ENCODE measurements around the gene CENPN. TPM values are rescaled to one million over a fixed set of nuclear protein-coding genes. Genes with fewer than 3 reads are reported as not detected.

Gene CENPN
- total and polyA plus RNA-seq, 2 of the 8 experiments (the other 6 are each of a cell fraction or from before 2014, with no cell fraction given) = 32.8 to 67.0 TPM

- no peak for DNase-seq (ENCODE audit: low read depth in 1 of 2, low spot score in 2 of 2)
- H3K14ac ChIP-seq (ENCODE audit: insufficient read length) = no peak overlapping the region
- no peak overlapping the region for H3K27ac ChIP-seq (ENCODE audit: low read depth, low read length)
- WGBS, 2 experiments (ENCODE audit: extremely low coverage in 1 of 2, insufficient coverage in 1 of 2, insufficient read length in 1 of 2, insufficient replicate concordance in 2 of 2, low coverage in 1 of 2, low lambda C conversion rate in 2 of 2, missing lambda C conversion rate in 1 of 2) = 83% methylated on average over 2 of the region's 2 CpGs; no CpG with 5 or more reads in 1 of the 2 experiments
- H3K4me1 ChIP-seq (replicated peaks in 1 of 4; ENCODE audit: control insufficient read depth in 3 of 4, insufficient read depth in 4 of 4, low read length in 3 of 4) = no peaks in the 10 kb centered on the region
- no peaks in the 10 kb centered on the region for H3K23me2 ChIP-seq (ENCODE audit: low read depth, low read length)
- no peak overlapping the region for H2BK20ac ChIP-seq (ENCODE audit: low read length)
- H2BK12ac ChIP-seq (ENCODE audit: low read depth, low read length) = no peak overlapping the region
- no peak overlapping the region for H3K4me2 ChIP-seq (ENCODE audit: insufficient read depth in 1 of 2, low read depth in 2 of 2, low read length in 2 of 2)
- H3K79me1 ChIP-seq (ENCODE audit: low read depth, low read length) = no peaks in the 10 kb centered on the region
- H3K27me3 ChIP-seq (replicated peaks in 1 of 4; ENCODE audit: control insufficient read depth in 3 of 4, extremely low read depth in 1 of 4, insufficient read depth in 3 of 4, low read length in 3 of 4) = no peaks in the 10 kb centered on the region
- no peak overlapping the region for H4K8ac ChIP-seq (ENCODE audit: extremely low read depth, insufficient read depth, low read length)
- H2BK120ac ChIP-seq (replicated peaks; ENCODE audit: low read depth, low read length) = no peak overlapping the region
- no peak for FAIRE-seq
- POLR2A ChIA-PET (ENCODE audit: partially characterized antibody) = no interaction called here
- no peak overlapping the region for H2BK5ac ChIP-seq (ENCODE audit: low read depth, low read length)
- H2BK15ac ChIP-seq (ENCODE audit: low read length) = no peak overlapping the region
- peaks cover 6 to 9% of the 10 kb centered on the region in 2 experiments; a peak in 2 of 4 replicates for H3K9me3 ChIP-seq (ENCODE audit: insufficient read depth in 2 of 2, low read depth in 1 of 2, low read length in 1 of 2)
- no peak overlapping the region for H4K5ac ChIP-seq (ENCODE audit: insufficient read length, low read depth, low read length)
- no peak overlapping the region for H2AK5ac ChIP-seq (ENCODE audit: low read depth, low read length)
- H3K4ac ChIP-seq (replicated peaks; ENCODE audit: insufficient read length, low read depth, low read length) = no peak overlapping the region
- no peak overlapping the region for H4K91ac ChIP-seq (replicated peaks; ENCODE audit: insufficient read length, low read length)
- no peak for TF ChIP-seq TEAD4 (IDR thresholded peaks at IDR 0.05; ENCODE audit: low read depth, low read length)
- TF ChIP-seq SRF (IDR thresholded peaks at IDR 0.05; ENCODE audit: low read depth, low read length) = no peak
- TF ChIP-seq HDAC2 (IDR thresholded peaks at IDR 0.05; ENCODE audit: borderline replicate concordance in 1 of 2, low read depth in 2 of 2, low read length in 2 of 2) = no peak
- TF ChIP-seq TAF1 (IDR thresholded peaks at IDR 0.05; ENCODE audit: low read depth, low read length) = no peak
- CTCF ChIA-PET (ENCODE audit: partially characterized antibody) = interaction anchor here (0.5 kb wide), 1 partner anchor 29 kb away, joined by 3 read pairs; no protein-coding TSS in a partner anchor
- H2AFZ ChIP-seq (ENCODE audit: low read length) = no peak overlapping the region
- no peak overlapping the region for H3K56ac ChIP-seq (replicated peaks; ENCODE audit: insufficient read length, low read depth, low read length)
- H3K79me2 ChIP-seq (ENCODE audit: control insufficient read depth in 1 of 2, insufficient read depth in 2 of 2, low read length in 2 of 2) = no peaks in the 10 kb centered on the region
- H4K20me1 ChIP-seq (replicated peaks in 1 of 2; ENCODE audit: control insufficient read depth in 1 of 2, insufficient read depth in 2 of 2, low read length in 2 of 2) = no peaks in the 10 kb centered on the region
- no peak overlapping the region for H3K4me3 ChIP-seq (ENCODE audit: extremely low read depth in 1 of 4, insufficient read depth in 2 of 4, low read depth in 3 of 4, low read length in 4 of 4)
- H3K18ac ChIP-seq (ENCODE audit: extremely low read depth, low read length) = no peak overlapping the region
- H3K9ac ChIP-seq (replicated peaks in 1 of 4; ENCODE audit: extremely low read depth in 1 of 4, low read depth in 3 of 4, low read length in 3 of 4) = no peak overlapping the region
- H3K23ac ChIP-seq (ENCODE audit: insufficient read length) = no peak overlapping the region
- H3K36me3 ChIP-seq (ENCODE audit: control insufficient read depth in 2 of 4, insufficient read depth in 4 of 4, low read length in 3 of 4) = no peaks in the 10 kb centered on the region
Measured at GRCh38 chr16:80962879-80963278, 44.1 kb upstream of the CENPN start.
